Measurements from ENCODE around the gene KLK1.

- TF ChIP-seq POLR2A (IDR thresholded peaks at IDR 0.05) (no peak), CTCF (IDR thresholded peaks at IDR 0.05) (no peak)
These were observed 2.0 kb downstream of the KLK1 start for GRCh38 chr19:50821622-50822021.
